ENCODE data around the gene FAIM2.

- TF ChIP-seq POLR2AphosphoS5 (IDR thresholded peaks at IDR 0.05; ENCODE audit: low read depth, low read length) (no peak), POLR2A (IDR thresholded peaks at IDR 0.05; ENCODE audit: low read depth, low read length) (no peak), SPI1 (IDR thresholded peaks at IDR 0.05; ENCODE audit: low read depth, low read length) (no peak), TAF1 (IDR thresholded peaks at IDR 0.05; ENCODE audit: low read depth, low read length) (no peak), PAX5 (IDR thresholded peaks at IDR 0.05; ENCODE audit: insufficient read depth, low read length, severe bottlenecking) (no peak), POU2F2 (IDR thresholded peaks at IDR 0.05; ENCODE audit: low read depth, low read length) (no peak)
These were observed 11.5 kb downstream of the FAIM2 start for GRCh38 chr12:49892084-49892731.
